GM19397 (cell line): ENCODE measurements around the gene BBS12.

Source experiments
- ATAC-seq: cut with Tn5 transposase; IDR thresholded peaks from one replicate; pipeline ENCODE4 v1.9.1; 2021; ENCODE audit warnings: mild to moderate bottlenecking, moderate library complexity; ENCODE audit not compliant: unreplicated experiment

Gene BBS12

DNA sequence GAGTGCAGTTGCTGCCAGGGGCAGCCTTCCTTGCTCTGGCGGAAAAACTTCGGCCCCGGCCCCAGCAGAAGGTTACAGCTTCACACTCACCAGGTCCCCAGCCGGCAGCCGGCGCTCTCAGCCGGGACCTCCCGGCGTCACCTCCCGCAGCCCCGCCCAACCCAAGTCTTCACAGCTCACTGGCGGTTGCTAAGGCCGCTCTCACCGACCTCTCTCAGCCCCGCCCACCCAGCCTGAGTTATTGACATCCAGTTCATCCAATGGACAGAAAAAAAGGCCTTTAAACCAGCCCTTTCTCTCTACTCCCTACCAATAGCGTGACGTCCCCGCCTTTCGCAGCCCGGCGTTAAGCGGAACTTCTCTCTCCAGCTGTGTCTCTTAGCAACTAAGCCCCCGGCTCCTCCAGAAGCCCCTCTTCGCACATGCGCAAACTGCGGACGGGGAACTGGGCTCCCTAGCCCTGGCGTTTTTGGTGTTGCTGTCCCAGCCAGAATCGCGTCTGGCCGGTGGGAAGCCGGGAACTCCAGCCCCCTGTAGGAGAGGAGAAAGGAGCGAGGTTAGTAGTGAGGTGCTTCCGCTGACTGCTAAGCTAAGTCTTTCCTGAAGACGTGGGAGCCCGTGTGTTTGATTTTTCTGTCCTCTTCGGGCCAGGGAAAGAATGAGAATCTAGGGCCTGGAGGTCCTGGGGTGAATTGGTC lies at the start of gene BBS12:
TSS of gene BBS12 (plus strand) at position 376 of the 698 bp plus-strand sequence. CDS start 9,189 bp downstream, outside the sequence.
- ATAC-seq = peak; percentile 100

DNA sequence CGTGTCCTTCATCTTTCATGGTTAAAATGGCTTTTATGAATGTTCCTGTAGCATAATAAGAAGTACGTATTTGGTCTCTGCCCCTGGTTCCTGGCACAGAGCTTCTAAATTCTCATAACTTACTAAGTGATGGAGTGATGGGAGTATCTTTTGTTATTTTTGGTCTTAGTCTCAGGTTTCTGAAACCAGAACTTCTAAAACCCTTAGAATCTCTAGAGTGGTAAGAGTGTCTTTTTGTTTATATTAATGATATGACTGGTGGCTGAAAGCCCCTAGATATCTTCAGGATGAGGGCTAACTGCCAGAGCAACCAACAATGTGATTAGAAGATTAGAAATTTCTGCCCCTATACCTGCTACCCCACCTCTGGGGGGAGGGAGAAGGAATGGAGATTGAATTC lies 45.8 kb upstream of the BBS12 start:
- no peak for ATAC-seq

DNA sequence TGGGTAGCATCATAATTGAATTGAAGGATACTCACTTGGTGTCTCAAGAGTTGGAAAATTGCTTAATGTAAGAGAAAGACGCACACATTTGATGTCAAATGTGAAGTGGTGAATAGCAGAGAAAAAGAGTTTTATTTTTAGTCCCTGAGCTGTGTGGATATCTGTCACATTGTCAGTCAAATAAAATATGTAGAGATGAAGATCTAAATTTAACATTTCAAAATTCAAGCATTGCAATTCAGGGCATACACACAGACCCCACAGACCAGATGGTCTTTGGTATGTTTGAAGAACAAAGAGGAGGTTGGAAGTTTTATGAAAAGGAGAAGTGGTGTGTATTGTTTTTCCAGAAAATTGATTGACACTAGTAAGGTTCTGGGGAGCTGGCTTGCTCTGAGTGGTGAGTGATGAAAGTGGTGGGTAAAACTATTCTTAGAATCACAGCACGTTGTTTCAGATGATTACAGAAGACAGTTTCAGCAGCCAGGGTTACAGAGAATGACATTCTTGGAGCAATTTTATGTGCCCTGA lies 44.9 kb upstream of the BBS12 start:
- no peak for ATAC-seq

DNA sequence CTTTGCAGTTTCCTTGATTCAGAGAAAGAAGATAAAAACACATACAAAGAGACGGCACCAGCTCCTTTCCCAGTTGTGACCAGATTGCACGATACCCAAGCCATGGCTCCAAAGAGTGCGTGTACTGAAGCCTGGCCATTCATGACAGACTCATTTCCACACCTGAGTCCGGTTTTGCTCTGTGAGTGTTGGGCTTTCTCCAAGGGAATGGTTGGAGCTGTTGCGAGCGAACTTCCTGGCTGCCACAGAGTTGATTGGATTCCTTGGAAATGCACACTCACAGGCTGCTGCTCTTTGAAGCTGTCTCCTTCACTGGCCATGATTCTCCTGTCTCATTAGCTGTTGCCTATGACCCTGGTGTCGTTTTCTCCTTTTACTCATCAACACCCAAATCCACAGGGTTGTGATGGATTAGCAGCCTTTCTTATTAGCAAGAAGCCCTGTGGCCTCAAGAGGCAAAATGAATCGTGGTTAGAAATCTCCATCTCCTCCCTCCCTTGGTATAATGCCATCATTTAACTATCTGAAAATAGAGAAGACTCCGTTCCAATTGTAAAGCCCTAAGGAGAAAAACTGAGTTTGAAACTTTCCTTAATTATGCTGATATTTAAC lies 43.9 kb upstream of the BBS12 start:
- no peak for ATAC-seq

DNA sequence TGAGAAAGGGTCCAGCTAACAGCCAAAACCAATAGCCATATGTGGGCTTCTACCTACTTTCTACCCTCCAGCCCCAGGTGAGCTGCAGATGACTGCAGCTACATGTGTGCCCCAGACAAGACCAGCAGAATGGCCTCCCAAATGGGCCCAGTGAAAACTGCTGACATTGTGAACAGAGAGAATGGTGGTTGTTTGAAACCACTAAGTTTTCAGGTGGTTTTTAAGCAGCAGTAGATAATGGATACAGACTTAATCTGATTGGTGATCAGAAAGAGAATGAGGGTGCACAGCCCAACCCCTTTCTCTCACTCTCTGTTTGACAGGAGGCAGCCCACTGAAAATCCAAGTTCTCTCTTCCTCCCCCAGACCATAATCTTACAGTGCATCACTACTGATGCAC lies 42.5 kb upstream of the BBS12 start:
- ATAC-seq = peak; percentile 79

DNA sequence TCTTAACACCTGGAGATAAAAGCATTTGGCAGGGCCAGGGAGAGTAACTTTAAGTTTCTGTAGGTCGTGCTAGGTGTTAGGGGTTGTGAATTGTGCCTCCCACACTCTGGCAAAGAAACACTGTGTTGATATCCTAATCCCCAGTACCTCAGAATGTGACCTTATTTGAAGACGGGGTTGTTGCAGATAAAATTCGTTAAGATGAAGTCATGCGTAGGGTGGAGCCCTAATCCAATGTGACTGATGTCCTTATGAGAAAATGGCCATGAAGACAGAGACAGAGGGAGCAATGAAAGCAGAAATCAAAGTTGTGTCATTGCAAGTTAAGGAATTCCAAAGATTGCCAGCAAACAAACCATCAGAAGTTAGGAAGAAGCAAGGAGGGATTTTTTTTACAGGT lies 40.5 kb upstream of the BBS12 start:
- no peak for ATAC-seq

DNA sequence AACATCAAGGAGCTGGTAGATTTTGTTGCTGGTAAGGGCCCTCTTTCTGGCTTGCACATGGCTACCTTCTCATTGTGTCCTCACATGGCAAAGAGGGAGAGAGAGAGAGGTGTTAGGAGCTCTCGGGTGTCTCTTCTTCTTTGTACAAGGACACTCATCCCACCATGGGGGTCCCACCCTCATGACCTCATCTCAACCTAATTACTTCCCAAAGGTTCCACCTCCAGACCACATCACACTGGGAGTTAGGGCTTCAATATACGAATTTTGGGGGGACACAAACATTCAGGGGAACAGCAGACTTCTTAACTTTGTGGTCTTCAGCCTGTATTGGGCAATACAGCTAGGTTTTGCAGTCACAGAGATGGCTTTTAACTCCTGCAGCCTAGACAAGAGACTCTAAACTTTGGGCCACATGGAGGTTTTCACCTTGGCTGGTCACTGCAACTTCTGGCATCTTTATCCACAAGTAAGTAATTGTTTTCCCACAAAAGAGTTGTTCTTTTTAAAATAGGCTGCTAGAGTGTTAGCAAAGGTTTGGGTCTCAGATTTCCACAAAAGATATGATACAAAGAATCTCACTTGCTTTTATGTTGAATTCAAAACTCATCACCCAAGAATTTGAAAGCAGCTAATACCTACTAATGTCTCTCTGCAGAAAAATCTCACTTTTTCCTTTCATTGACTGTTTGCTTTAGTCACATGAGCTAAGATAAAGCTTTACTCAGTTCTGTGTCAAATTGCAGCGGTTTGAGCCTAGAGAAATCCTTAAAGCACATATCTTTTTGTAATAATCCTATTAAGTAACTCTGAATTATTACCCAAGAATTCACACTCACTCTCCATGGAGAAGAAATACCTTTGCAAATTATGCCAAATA lies 39.6 kb upstream of the BBS12 start:
- ATAC-seq = no peak

DNA sequence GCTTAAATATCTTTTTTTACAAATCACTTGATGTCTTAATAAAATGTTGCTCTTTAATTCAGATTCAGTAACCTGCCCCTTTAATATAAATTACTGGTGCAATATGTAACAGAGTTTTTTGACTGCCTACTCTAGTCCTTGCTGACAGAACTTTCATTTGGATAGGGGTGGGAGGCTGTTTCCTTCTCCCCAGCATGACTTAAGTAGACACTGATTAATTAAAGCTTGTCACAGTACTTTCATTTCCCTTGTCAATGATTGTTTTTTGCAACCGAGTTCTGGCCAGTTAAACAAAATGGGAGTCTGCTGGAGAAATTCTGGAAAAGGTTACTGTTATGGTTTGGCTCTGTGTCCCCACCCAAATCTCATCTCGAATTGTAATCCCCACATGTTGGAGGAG lies 37.3 kb upstream of the BBS12 start:
- no peak for ATAC-seq

DNA sequence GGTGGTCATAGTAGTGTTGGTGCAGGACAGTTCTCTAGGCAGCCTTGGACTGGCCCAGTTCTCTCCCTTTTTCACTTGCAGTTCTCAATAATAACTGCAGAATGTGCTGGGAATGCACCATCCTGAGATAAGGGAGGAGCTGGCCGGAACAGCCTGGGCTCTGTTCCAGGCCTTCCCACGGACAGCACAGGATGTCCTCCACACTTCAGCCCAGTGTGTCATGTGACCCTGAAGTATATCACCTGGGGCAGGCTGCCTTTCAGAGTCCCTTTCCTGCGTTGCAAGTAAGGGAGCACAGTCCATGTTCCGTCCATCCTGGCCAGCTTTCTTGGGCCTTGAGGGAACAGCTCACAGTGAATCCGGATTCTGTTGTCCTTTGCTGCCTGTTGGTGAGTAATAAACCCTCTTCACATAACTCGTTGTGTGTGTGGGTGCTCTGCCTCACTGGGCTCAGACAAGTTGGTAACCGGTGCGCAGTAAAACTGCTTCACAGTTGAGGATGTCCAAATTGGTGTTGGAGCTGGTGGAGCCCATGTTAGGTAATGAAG lies 32.3 kb upstream of the BBS12 start:
- ATAC-seq = no peak

DNA sequence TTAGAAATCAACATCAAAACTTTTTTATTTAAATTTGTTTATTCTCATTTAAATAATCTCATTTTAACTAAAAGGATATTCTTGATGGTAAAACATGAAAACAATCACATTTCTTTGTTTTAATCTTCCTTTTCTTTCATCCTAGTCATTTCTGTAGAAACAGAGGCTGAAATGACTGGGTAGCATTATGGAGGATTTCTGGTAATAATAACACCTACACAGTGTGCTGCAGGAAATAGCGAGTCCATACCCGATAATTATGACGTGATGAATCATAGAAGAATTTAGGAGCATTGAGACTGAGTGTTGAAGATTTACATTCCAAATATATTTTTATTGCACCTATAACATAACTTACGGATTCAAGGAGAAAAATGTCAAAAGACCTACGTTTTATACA lies 31.4 kb upstream of the BBS12 start:
- no peak for ATAC-seq

DNA sequence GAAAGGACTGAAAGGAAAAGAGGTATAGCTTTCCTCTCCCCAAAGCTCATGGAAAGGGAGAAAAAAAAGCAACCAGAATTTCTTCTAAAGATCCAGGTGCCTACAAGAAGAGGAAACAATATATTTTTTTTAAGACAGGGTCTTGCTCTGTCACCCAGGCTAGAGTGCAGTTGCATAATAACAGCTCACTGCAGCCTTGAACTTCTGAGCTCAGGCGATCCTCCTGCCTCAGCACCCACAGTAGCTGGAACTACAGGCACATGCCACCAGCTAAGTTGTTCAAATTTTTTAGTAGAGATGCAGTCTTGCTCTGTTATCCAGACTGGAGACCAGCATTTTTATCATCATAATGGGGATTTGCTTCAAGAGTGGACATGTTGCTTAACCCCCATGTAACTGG lies 30.5 kb upstream of the BBS12 start:
- ATAC-seq = no peak

DNA sequence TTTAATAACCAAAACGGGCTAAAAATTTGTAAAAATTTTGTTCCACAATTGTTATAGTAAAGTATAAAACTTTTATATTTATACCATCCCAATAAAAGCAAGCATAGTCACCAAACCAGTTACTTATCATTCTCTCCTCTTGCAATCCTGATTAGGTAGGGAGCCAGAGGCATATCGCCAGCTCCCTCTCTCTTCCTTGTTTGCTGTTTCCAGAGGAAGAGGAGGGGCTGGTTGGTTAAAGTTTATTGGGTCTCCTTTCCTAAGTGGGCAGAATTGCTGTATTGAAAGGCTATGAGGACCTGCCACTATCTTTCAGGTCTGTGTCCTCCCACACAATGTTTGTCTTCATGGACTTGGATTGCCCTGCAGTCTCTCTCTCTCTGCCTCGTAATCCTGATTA lies 29.6 kb upstream of the BBS12 start:
- ATAC-seq = no peak

DNA sequence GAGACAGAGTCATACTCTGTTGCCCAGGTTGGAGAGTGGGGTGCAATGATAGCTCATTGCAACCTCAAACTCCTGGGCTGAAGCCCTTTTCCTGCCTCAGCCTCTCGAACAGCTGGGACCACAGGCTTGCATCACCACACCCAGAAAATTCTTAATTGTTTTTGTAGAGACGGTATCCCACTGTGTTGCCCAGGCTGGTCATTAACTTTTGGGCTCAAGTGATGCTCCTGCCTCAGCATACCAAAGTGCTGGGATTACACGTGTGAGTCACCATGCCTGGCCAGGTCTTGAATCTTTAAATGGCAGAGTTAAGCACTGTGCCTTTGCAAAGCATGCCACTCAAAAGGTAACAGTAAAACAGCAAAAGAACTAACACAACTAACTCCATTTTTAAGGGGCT lies 28.6 kb upstream of the BBS12 start:
- ATAC-seq = no peak

DNA sequence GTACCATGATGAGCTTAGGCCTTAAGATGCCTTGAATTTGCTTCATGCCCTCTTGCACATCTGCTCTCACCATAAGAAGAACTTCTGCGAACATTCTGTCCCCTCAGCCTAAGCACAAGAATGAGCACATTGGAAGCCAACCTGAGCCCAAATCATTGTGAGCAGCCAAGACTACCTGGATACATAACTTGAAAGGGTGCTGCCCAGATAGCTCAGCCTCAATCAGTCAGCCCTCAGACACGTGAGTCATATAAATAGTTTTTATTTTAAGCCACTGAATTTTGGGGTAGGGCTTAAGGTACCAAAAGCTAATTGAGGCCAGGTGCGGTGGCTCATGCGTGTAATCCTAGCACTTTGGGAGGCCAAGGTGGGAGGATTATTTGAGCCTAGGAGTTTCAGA lies 27.5 kb upstream of the BBS12 start:
- no peak for ATAC-seq

DNA sequence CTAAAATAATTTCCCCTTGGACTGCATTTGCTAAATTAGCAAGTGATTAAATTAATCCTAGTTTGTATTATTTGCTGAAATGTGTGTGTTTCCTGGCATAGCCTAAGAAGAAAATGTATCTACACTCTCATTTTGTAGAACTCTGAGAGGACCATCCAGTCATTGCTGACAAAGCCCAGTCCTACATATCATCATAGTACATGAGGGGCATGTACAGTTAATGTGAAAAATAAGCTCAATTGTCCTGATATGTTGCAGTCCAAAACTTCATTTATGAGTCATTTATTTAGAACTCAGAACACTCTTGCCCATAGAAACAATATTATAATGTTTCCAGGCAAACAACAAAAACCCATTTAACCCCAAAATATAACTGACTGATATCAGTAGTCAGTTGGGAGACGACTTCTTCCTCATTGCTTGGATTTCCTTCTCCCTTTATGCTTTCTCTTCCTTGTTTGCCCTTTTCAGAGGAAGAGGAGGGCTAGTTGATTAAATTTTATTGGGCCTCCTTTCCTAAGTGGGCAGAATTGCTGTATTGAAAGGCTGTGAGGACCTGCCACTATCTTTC lies 26.9 kb upstream of the BBS12 start:
- ATAC-seq = no peak

DNA sequence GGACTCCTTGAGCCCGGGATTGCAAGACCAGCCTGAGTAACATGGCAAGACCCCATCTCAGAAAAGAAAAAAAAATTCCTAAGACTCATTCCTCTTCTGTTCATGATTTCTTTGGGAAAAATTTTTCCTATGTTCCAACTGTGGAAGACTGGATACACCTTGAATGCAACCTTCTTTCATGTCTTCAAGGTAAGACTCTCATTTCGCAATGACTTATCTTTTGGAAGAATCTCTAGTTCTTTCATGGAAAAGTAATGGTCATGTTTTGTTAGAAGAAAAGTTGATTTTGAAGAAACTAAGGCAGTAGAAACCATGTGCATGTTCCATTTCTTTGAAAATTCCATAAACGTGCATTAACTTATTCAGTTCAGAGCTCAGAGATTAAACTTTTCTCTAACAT lies 26.0 kb upstream of the BBS12 start:
- no peak for ATAC-seq

DNA sequence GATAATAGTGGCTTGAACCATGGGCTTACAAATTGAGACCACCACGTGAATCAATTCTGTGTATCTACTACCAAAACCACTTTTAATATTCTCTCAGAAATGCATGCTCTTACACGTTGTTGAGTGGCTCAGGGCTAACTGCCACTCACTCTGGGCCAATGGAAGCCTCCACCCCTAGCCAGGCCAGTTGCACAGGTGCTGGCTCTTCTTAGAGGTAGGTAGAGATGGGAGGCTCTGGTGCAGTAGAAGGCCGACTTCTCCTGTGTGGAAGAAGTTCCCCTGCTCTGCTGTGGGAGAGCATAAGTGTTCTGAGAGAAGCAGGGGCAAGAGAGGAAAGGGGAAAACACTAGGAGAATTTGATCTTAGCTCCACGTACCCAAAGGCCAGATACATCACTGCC lies 25.0 kb upstream of the BBS12 start:
- ATAC-seq = no peak

DNA sequence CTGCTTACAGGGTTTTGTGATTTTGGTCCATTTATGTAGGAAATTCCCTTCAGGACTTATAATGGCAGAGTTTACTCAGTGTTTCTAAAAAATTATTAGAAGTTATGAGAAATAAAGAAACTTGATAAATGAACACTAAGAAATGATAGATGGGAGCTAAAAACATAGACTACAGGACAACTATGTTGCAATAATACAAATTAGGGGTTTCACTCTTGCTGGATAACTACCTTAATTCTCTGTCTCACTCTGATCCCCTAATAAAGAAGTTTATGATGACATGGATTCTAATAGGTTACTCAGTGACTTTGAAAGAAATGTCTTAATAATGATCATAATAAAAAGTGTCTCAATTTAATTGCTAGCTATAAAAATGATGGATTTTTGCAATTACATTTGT lies 23.3 kb upstream of the BBS12 start:
- no peak for ATAC-seq

DNA sequence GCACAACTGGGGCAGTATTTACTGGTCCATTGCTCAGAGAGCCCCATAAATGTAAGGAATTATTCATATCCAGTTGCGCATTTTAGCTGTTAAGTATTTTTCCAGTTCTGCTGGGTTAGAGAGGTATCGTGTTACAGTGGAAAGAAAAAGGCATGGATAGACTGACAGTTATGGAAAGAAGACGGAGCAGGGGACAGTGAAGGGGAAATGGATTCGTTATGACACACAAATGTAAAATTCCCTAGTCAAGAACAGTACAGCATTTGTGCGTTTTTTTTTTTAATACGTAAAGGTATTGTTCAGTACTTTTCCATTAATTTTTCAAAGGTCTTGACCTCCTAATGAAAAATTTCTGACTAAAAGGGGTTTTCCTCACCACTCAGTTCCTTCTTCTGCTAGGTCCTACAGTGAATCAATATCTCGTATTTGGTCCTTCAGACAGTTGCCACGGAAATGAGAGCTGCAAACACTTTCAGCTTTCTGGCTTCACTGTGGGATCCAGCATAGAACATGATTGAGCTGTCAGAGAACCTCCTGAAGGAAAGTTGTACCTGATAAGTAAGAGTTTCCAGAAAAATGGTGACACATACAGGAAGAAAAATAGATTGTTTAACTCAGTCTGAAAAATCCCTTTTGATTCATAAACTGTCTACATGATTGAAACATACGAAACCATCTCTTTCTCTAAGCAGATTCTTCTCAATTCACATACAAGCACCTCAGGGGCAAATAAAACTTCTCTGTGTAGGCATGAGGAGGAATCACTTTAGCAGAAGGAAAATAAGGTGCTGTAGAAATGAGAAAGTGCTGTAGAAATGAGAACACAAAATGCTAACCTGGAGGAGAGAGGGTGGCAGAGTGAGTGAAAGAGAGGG lies 21.8 kb upstream of the BBS12 start:
- ATAC-seq = peak; percentile 65

DNA sequence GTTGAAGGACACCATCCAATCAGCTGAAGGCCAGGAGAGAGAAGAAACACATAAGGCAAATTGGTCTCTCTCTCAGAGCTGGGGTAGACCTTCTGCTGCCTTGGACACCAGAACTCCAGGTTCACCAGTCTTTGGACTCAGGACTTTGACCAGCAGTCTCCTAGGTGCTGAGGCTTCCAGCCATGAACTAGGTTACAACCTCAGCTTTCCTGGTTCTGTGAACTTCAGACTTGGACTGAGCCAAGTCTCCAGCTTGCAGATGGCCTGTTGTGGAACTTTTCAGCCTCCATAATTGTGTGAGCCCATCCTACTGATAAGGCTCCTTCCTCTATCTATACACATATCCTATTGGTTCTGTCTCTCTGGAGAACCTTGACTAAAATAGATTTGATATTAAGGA lies 20.6 kb upstream of the BBS12 start:
- ATAC-seq = no peak
